Erythroblast (primary cell): ENCODE measurements around the gene COA1.
A peak's percentile ranks its signal among the peaks of the same experiment; 100 is the strongest.

Source experiments
- DNase-seq, 2 experiments: peaks; one replicate each; lab custom pipeline; 2025; lab: John Stamatoyannopoulos, UW
- GATA1 ChIP-seq: IDR thresholded peaks from 2 replicates; pipeline ENCODE4 v1.6.1; 2011; ENCODE audit warnings: low read depth, mild to moderate bottlenecking, control low read depth, low read length, moderate library complexity
- POLR2A ChIP-seq: IDR thresholded peaks from 2 replicates; pipeline ENCODE4 v1.6.1; 2011; ENCODE audit warnings: mild to moderate bottlenecking, low read length

The COA1 gene

GRCh38 chr7:43653891-43654504 lies 75.3 kb downstream of the COA1 start:
- no peak for DNase-seq
- TF ChIP-seq GATA1 (no peak), POLR2A (no peak)

DNA sequence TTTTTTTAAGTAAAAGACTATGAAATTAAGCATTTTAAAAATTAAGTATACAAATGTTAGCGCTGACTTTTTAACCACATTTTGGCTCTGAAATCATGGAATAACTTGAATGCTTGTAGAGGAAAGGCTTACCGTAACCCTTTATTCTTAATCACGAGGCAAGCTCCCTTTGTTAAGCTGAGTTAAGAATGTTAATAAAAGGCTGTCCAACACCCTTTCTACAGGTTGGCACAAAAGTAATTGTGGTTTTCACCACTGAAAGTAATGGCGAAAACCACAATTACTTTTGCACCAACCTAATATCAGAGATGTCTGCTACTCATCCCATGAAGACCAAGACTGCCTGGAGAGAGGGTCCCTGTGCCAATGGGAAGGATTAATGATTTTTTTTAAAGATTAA lies 75.9 kb downstream of the COA1 start:
- no peak for TF ChIP-seq GATA1
- TF ChIP-seq POLR2A: no peak
- no peak for DNase-seq

DNA sequence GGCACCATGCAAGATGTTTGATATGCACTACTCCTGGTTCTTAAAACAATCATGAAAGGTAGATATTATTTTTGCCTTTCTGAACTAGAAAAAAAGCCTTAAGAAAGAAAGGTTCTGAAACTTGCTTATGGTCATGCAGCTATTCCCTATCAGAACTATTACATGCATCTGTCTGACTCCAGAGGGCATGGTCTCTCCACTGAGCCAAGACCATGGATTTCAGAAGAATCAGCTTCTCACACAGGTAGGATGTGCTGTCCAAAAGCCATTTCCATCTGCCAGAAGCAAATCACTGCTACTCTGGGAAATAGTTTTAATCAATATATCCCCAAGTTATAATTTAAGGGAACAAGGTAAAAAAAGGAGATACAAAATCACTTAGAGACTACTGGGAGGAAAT lies 77.0 kb downstream of the COA1 start:
- TF ChIP-seq GATA1 (no peak), POLR2A (no peak)
- peak in 1 of 2 experiments; percentile 24 for DNase-seq

DNA sequence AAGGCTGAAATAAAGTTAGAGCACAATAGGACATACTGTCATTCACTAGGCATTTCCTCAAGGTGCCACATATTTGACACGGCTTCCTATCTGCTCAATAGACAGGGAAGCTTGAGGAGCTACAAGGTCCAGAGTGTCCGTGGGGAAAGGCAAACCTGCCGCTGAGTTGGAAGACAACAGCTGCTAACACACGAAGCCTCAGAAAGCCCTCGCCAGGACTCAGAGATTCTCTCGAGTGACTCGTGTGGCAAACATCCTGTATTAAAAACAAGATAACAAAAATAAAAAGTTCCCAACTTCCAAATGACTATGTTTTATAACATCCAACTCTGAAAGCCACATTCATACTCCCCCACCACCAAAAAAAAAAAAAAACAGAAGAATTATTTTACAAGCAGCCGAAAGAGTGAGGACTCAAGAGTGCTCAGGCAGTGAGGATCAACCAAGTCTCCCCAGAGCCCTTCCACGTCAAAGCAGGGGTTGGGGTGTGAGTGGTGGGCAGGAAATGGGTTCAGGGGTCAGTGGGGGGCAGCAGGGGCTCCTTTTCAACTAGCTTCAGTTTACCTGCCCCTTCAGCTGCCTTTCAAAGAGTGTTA lies 78.8 kb downstream of the COA1 start:
- TF ChIP-seq GATA1 (no peak), POLR2A (no peak)
- DNase-seq: no peak

DNA sequence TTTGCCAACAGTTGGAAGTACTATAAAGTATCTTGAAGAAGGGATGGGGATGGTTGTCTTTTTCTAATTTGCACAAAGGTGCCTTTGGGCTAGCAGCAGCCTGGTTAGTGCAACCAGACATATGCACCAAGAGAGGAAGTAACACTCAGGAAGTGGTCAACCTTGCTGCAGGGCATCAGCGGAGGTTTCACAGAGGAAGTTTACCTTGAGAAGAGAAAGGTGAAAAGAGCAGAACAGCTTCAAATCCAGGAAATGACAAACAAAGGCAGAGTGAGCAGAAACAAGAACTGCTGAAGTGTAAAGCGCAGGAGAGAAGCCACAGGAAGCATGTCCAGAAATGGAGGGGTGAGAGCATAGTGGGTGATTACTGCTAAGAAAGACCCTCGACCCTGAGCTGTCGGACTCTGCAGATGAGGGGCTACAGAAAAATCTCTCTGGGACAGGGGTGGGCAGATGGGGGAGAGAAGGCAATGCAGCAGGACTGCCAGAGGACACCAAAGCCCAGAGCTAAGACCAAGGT lies 79.5 kb downstream of the COA1 start:
- no peak for DNase-seq
- TF ChIP-seq GATA1: no peak
- no peak for TF ChIP-seq POLR2A

- TF ChIP-seq POLR2A (no peak), GATA1 (no peak)
- no peak for DNase-seq
These were observed 80.6 kb downstream of the COA1 start for GRCh38 chr7:43648473-43649406.

GRCh38 chr7:43647673-43648472 lies 81.5 kb downstream of the COA1 start:
- peak in 1 of 2 experiments; percentile 57 for DNase-seq
- TF ChIP-seq POLR2A: no peak
- no peak for TF ChIP-seq GATA1

- DNase-seq: no peak
- TF ChIP-seq GATA1 (no peak), POLR2A (no peak)
These were observed 82.0 kb downstream of the COA1 start for GRCh38 chr7:43647339-43647672.

DNA sequence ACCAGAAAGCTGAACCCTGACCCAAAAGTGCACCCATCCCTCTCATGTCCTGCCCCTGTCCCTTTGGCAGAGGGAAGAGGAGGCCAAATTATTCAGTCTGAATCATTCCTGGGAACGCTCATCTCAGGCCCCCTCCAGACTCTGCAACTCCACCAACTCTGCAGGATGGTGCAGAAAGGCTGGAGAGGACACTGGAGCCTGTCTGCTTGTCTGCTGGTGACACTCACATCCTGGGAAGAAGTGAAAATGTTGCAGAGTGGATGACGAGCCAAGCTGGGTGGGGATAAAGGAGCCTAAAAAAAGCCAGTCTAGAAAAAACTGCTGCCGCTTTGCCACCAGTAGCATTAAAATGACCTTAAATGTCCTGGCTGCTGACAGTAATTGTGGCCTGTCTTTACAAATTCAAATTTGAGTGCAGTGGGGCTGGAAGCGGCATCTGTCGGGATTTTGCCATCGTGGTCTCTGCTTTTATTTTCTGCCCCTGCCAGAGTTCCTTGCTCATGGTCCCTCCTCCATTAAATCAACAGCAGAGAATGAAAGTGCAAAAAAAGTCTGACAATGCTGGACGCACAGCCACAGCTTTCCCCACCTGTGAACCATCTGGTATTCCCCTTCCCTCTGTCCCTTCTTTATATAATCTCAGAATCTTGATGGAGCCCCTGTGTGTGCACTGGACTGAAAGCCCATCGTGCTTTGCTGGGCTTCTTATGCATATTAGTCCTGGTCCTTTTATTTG lies 82.6 kb downstream of the COA1 start:
- TF ChIP-seq POLR2A: no peak
- no peak for TF ChIP-seq GATA1
- DNase-seq: no peak

GRCh38 chr7:43645699-43646226 lies 83.6 kb downstream of the COA1 start:
- no peak for DNase-seq
- TF ChIP-seq POLR2A (no peak), GATA1 (no peak)

DNA sequence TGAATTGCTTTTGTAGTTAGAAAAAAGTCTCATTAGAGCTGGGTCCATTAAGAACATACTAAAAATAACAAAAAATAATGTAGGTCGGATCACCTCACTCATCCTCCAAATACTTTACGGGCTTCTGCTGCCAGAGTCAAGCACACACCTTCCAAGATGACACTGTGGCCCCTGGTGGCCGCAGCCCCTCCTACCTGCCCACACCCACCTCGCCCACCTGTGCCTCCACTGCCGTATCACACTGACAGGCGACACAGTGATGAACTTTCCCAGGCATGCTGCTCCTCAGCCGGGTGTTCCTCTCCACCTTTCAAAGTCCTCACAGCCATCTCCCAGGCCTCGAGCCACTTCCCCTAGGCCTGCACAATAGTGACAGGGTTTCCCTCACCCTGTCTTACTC lies 85.5 kb downstream of the COA1 start:
- no peak for TF ChIP-seq POLR2A
- no peak for TF ChIP-seq GATA1
- DNase-seq: no peak

- no peak for DNase-seq
- no peak for TF ChIP-seq GATA1
- no peak for TF ChIP-seq POLR2A
These were observed 86.3 kb downstream of the COA1 start for GRCh38 chr7:43642897-43643630.

GRCh38 chr7:43640679-43641078 lies 88.6 kb downstream of the COA1 start:
- no peak for DNase-seq
- TF ChIP-seq GATA1: no peak
- no peak for TF ChIP-seq POLR2A
